Thymus (tissue), 11 donors: ENCODE data around the gene PRKG1. TPM values are rescaled to one million over a fixed set of nuclear protein-coding genes. Genes with fewer than 3 reads are reported as not detected.

Source experiments
- DNase-seq, 9 donors: peaks; one replicate each; pipeline ENCODE4 v3.0.0-alpha.2; 2013; ENCODE audit warnings: low spot score in 9 of 9, low read depth in 6 of 9, missing footprints in 1 of 9
- H3K27ac ChIP-seq, 2 donors: one replicate each; pipeline ENCODE4 v1.5.1; 2013; ENCODE audit warnings: control low read depth in 1 of 2, low read depth in 1 of 2, low read length in 1 of 2, mild to moderate bottlenecking in 1 of 2, moderate library complexity in 1 of 2
- H3K27me3 ChIP-seq, 2 donors: one replicate each; pipeline ENCODE4 v1.5.1; 2013; ENCODE audit warnings: low read length in 1 of 2; ENCODE audit not compliant: control insufficient read depth in 2 of 2, insufficient read depth in 1 of 2
- H3K36me3 ChIP-seq, 2 donors: one replicate each; pipeline ENCODE4 v1.5.1; 2013; ENCODE audit warnings: low read length in 1 of 2, mild to moderate bottlenecking in 1 of 2, moderate library complexity in 1 of 2; ENCODE audit not compliant: control insufficient read depth in 2 of 2, insufficient read depth in 2 of 2
- H3K4me1 ChIP-seq, 2 donors: one replicate each; pipeline ENCODE4 v1.5.1; 2013; ENCODE audit warnings: low read length in 2 of 2; ENCODE audit not compliant: control insufficient read depth in 2 of 2, insufficient read depth in 2 of 2
- H3K4me3 ChIP-seq, 2 donors: one replicate each; pipeline ENCODE4 v1.5.1; 2013; ENCODE audit warnings: low read length in 2 of 2, control low read depth in 1 of 2, mild to moderate bottlenecking in 1 of 2
- H3K9me3 ChIP-seq, 2 donors: one replicate each; pipeline ENCODE4 v1.5.1; 2013; ENCODE audit warnings: low read length in 1 of 2, mild to moderate bottlenecking in 1 of 2; ENCODE audit not compliant: control insufficient read depth in 2 of 2, insufficient read depth in 1 of 2
- WGBS: extraction: QIAGEN DNeasy Blood & Tissue Kit; methylation state at CpG from one replicate; pipeline ENCODE4 v1.1.7; 2013; 5-methylcytosine and 5-hydroxymethylcytosine counted together
- polyA plus RNA-seq: library from polyadenylated mRNA; stranded (reverse); fragments of 200-250 nt; gene quantifications from one replicate; pipeline ENCODE4 v1.2.3, GENCODE V29; 2013
- total RNA-seq: library from RNA; stranded (reverse); fragments of 120-200 nt; gene quantifications from one replicate; pipeline ENCODE4 v1.2.4, GENCODE V29; 2013
- donor health status: healthy.

Gene PRKG1
- total and polyA plus RNA-seq, 2 donors, result 2.5 to 7.4 TPM

GRCh38 chr10:52074505-52075026 lies 1000.3 kb downstream of the PRKG1 start:
- no peak overlapping the region for H3K4me3 ChIP-seq
- H3K27ac ChIP-seq, result no peak overlapping the region
- no peak for DNase-seq
- H3K27me3 ChIP-seq, result no peaks in the 10 kb centered on the region
- no peaks in the 10 kb centered on the region for H3K4me1 ChIP-seq
- 96% methylated on average over 3 of the region's 3 CpGs for WGBS
- H3K9me3 ChIP-seq, result no peaks in the 10 kb centered on the region
- no peaks in the 10 kb centered on the region for H3K36me3 ChIP-seq

- H3K27ac ChIP-seq, result no peak overlapping the region
- no peak overlapping the region for H3K4me3 ChIP-seq
- WGBS, result 90% methylated on average over 7 of the region's 7 CpGs
- DNase-seq, result no peak
- no peaks in the 10 kb centered on the region for H3K9me3 ChIP-seq
- no peaks in the 10 kb centered on the region for H3K4me1 ChIP-seq
- no peaks in the 10 kb centered on the region for H3K36me3 ChIP-seq
- no peaks in the 10 kb centered on the region for H3K27me3 ChIP-seq
Measured at GRCh38 chr10:52077814-52078213, 1003.5 kb downstream of the PRKG1 start.

GRCh38 chr10:52078397-52078937 lies 1004.2 kb downstream of the PRKG1 start:
- Histone ChIP-seq H3K4me3 (no peak overlapping the region), H3K4me1 (no peaks in the 10 kb centered on the region), H3K36me3 (no peaks in the 10 kb centered on the region), H3K9me3 (no peaks in the 10 kb centered on the region), H3K27me3 (no peaks in the 10 kb centered on the region), H3K27ac (no peak overlapping the region)
- WGBS, result 89% methylated on average over 2 of the region's 2 CpGs
- no peak for DNase-seq

GRCh38 chr10:52082307-52082706 lies 1008.0 kb downstream of the PRKG1 start:
- no peaks in the 10 kb centered on the region for H3K27me3 ChIP-seq
- no peaks in the 10 kb centered on the region for H3K9me3 ChIP-seq
- H3K4me1 ChIP-seq, result no peaks in the 10 kb centered on the region
- no peak for DNase-seq
- no peak overlapping the region for H3K27ac ChIP-seq
- 99% methylated on average over 1 of the region's 1 CpG for WGBS
- H3K36me3 ChIP-seq, result no peaks in the 10 kb centered on the region
- H3K4me3 ChIP-seq, result no peak overlapping the region

- H3K4me3 ChIP-seq, result no peak overlapping the region
- no peak overlapping the region for H3K27ac ChIP-seq
- 82% methylated on average over 4 of the region's 4 CpGs for WGBS
- H3K36me3 ChIP-seq, result no peaks in the 10 kb centered on the region
- no peaks in the 10 kb centered on the region for H3K27me3 ChIP-seq
- no peak for DNase-seq
- H3K4me1 ChIP-seq, result no peaks in the 10 kb centered on the region
- no peaks in the 10 kb centered on the region for H3K9me3 ChIP-seq
Measured at GRCh38 chr10:52083422-52083821, 1009.1 kb downstream of the PRKG1 start.

- H3K36me3 ChIP-seq, result no peaks in the 10 kb centered on the region
- no peak overlapping the region for H3K4me3 ChIP-seq
- no peaks in the 10 kb centered on the region for H3K27me3 ChIP-seq
- no peaks in the 10 kb centered on the region for H3K9me3 ChIP-seq
- no peak for DNase-seq
- H3K4me1 ChIP-seq, result no peaks in the 10 kb centered on the region
- H3K27ac ChIP-seq, result no peak overlapping the region
Measured at GRCh38 chr10:52092390-52092789, 1018.1 kb downstream of the PRKG1 start.

GRCh38 chr10:52098130-52098529 lies 1023.8 kb downstream of the PRKG1 start:
- Histone ChIP-seq H3K27ac (no peak overlapping the region), H3K27me3 (no peaks in the 10 kb centered on the region), H3K36me3 (no peaks in the 10 kb centered on the region), H3K4me1 (no peaks in the 10 kb centered on the region), H3K4me3 (no peak overlapping the region), H3K9me3 (no peaks in the 10 kb centered on the region)
- no peak for DNase-seq
- 96% methylated on average over 1 of the region's 1 CpG for WGBS

GRCh38 chr10:52099026-52099600 lies 1024.8 kb downstream of the PRKG1 start:
- DNase-seq, result no peak

GRCh38 chr10:52100011-52100547 lies 1025.8 kb downstream of the PRKG1 start:
- no peak overlapping the region for H3K4me3 ChIP-seq
- no peaks in the 10 kb centered on the region for H3K4me1 ChIP-seq
- H3K9me3 ChIP-seq, result no peaks in the 10 kb centered on the region
- no peaks in the 10 kb centered on the region for H3K36me3 ChIP-seq
- H3K27ac ChIP-seq, result no peak overlapping the region
- no peak for DNase-seq
- WGBS, result 89% methylated on average over 6 of the region's 6 CpGs
- no peaks in the 10 kb centered on the region for H3K27me3 ChIP-seq

More at GRCh38 chr10:52099026-52099600, 1024.8 kb downstream of the PRKG1 start:
- Histone ChIP-seq H3K9me3 (no peaks in the 10 kb centered on the region), H3K36me3 (no peaks in the 10 kb centered on the region), H3K4me3 (no peak overlapping the region), H3K4me1 (no peaks in the 10 kb centered on the region), H3K27ac (no peak overlapping the region), H3K27me3 (no peaks in the 10 kb centered on the region)
- whole genome bisulfite sequencing, result 93% methylated on average over 5 of the region's 5 CpGs
